ENCODE measurements around the gene UBE2K.
"Not testable (repeated sequence)": the region's sequence is repeated elsewhere in the genome, so short reads cannot be mapped to it uniquely, and the experiment has no call there.

The UBE2K gene

GRCh38 chr4:39813033-39813432, 115.1 kb downstream of the UBE2K start:
- DNase-seq, result not testable (repeated sequence)

DNA sequence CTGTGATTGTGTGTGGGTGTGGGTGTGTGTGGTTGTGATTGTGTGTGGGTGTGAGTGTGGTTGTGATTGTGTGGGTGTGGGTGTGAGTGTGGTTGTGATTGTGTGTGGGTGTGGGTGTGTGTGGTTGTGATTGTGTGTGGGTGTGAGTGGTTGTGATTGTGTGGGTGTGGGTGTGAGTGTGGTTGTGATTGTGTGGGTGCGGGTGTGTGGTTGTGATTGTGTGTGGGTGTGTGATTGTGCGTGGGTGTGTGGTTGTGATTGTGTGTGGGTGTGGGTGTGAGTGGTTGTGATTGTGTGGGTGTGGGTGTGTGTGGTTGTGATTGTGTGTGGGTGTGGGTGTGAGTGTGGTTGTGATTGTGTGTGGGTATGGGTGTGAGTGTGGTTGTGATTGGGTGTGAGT, 115.8 kb downstream of the UBE2K start:
- not testable (repeated sequence) for DNase-seq

- no peak for DNase-seq
Measured at GRCh38 chr4:39814403-39815185, 116.7 kb downstream of the UBE2K start.

- no peak for DNase-seq
Measured at GRCh38 chr4:39818646-39819045, 120.7 kb downstream of the UBE2K start.

DNA sequence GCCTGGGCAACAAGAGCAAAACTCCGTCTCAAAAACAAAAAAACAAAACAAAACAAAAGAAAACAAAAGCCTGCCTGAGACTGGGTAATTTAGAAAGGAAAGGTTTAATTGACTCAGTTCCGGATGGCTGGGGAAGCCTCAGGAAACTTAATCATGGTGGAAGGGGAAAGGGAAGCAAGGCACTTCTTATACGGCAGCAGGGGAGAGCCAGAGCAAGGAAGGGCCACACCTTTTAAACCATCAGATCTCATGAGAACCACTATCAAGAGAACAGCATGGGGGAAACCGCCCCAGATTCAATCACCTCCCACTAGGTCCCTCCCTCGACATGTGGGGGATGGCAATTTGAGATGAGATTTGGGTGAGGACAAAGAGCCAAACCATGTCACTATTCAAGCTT, 122.2 kb downstream of the UBE2K start:
- no peak for DNase-seq

- DNase-seq, result no peak
Measured at GRCh38 chr4:39821951-39822350, 124.0 kb downstream of the UBE2K start.

DNA sequence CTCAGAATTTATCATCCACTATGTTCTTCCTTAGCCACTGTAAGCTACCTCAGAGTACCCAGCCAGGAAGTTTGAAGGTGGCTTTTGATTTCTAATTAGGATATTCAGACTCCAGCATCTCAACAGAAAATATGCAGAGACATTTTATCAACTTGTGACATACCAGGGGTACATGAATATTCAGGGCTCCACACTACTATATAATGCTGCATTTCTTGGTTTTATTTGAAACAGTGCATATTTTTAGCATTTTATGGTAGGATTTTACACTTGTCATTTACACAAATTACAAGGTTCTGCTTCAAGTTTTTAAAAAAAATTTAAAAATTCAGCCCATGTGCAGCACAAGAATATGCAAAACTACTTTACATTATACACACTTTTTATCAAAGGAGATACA, 124.7 kb downstream of the UBE2K start:
- no peak for DNase-seq

DNA sequence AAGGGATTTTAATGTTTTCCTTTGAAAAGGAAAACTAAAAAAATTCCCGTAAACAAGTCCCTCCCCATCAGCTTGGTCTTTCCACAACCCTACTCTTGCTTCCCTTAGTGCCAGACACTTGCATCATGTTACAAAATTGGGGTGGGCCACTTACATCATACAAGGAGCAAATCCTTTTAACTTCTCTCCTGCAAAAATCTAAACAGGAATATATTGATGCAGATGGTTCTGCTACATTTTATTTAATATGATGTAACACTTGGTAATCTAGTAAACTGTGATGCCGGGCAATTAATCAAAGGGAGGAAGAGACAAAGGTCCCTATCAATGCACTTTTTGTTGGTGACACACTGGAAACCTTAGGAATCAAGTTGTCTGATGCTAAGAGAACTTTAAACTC, 125.3 kb downstream of the UBE2K start:
- no peak for DNase-seq

DNA sequence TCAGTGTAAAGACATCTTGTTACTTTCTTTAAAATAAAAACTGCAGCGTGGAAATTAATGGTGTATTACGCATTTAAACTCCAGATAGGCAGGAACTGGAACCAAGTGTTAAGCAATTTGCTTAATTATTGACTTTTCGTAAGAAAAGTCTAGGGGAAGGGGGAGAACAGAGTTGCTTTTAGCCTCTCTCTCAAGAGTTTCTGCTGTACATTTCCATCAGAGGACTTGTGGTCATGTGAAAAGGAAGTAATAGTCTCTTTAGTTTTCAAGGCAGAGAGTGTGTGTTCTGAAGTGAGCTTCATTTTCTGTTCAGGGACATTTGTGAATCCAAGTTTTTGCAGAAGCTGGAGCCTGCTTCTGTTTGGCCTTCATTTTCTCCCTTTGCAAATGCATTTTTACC, 127.2 kb downstream of the UBE2K start:
- no peak for DNase-seq

DNA sequence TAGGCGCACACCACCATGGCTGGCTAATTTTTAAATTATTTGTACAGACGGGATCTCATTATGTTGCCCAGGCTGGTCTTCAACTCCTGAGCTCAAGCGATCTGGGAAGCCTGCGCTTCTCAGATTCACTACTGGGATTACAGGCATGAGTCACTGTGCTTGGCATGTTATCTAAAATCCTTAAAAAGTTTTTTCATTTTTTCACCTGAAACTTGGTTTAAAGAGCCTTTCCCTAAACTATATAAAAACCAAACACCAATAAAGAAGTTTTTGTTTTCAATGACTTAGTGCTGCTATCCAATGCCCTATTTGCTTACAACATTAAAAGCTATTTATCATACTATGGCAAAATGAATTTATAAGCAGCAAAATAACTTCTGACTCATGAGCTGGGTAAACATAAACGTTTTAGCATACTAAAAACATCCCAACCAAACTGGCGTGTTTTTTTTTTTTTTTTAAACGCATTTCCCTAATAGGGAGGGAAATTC, 127.8 kb downstream of the UBE2K start:
- no peak for DNase-seq
